GM12865 (cell line): ENCODE measurements around the gene PRSS1.

Experiments
- DNase-seq: peaks from one replicate; pipeline ENCODE4 v3.0.0; 2010; ENCODE audit warnings: low read depth
- H3K4me3 ChIP-seq: 2 replicates; pipeline ENCODE4 v1.5.1; 2011; ENCODE audit warnings: mild to moderate bottlenecking, low read depth, low read length, control low read depth
- CTCF ChIP-seq: IDR thresholded peaks from 2 replicates; pipeline ENCODE4 v1.5.1; 2011; ENCODE audit warnings: low read length, control low read depth, low read depth, inconsistent platforms; ENCODE audit not compliant: insufficient read depth; ENCODE audit errors: missing control alignments

Gene PRSS1

GRCh38 chr7:142714375-142714774 is 34.9 kb upstream of the PRSS1 start:
- DNase-seq, result peak; percentile 23
- no peak for TF ChIP-seq CTCF

GRCh38 chr7:142716596-142716995 is 32.7 kb upstream of the PRSS1 start:
- no peak overlapping the region for H3K4me3 ChIP-seq
- DNase-seq, result no peak
- TF ChIP-seq CTCF, result no peak

More at GRCh38 chr7:142714375-142714774, 34.9 kb upstream of the PRSS1 start:
- H3K4me3 ChIP-seq, result no peak overlapping the region

- TF ChIP-seq CTCF, result no peak
- H3K4me3 ChIP-seq, result no peak overlapping the region
- no peak for DNase-seq
Observed at GRCh38 chr7:142717453-142717852, 31.8 kb upstream of the PRSS1 start.

GRCh38 chr7:142718313-142718712 is 31.0 kb upstream of the PRSS1 start:
- no peak for DNase-seq
- TF ChIP-seq CTCF, result no peak
- no peak overlapping the region for H3K4me3 ChIP-seq

GRCh38 chr7:142720172-142720773 is 29.0 kb upstream of the PRSS1 start:
- DNase-seq, result no peak
- no peak overlapping the region for H3K4me3 ChIP-seq
- TF ChIP-seq CTCF, result no peak

GRCh38 chr7:142720986-142721385 is 28.3 kb upstream of the PRSS1 start:
- H3K4me3 ChIP-seq, result no peak overlapping the region
- no peak for TF ChIP-seq CTCF

GRCh38 chr7:142722248-142722794 is 27.0 kb upstream of the PRSS1 start:
- DNase-seq, result no peak
- TF ChIP-seq CTCF, result no peak
- no peak overlapping the region for H3K4me3 ChIP-seq

More at GRCh38 chr7:142720986-142721385, 28.3 kb upstream of the PRSS1 start:
- DNase-seq, result no peak
